IMR-90 (cell line): ENCODE data around the gene RTN4RL2. TPM values are rescaled to one million over a fixed set of nuclear protein-coding genes. Genes with fewer than 3 reads are reported as not detected.
A peak's percentile ranks its signal among the peaks of the same experiment; 100 is the strongest.

Experiments
- ATAC-seq: fragments of 200-7000 bp; cut with Tn5 transposase; 2 replicates; pipeline ENCODE4 v1.9.1; 2020; ENCODE audit warnings: low read depth, mild to moderate bottlenecking, moderate library complexity
- BruUV-seq: library from RNA; stranded (reverse); fragments of 400-500 nt; replicated peaks from 2 replicates; lab custom pipeline; 2021; lab: Mats Ljungman, UMichigan
- CTCF ChIA-PET: fragments of 300-600 bp; formaldehyde crosslinking; extraction: SDS; loops from one replicate; lab custom pipeline; 2021; ENCODE audit warnings: antibody characterized with exemption; lab: Yijun Ruan, JAX
- POLR2A ChIA-PET: fragments of 300-600 bp; sonication (Branson Sonifier 250); formaldehyde crosslinking; loops from one replicate; lab custom pipeline; 2022; ENCODE audit warnings: antibody characterized with exemption; ENCODE audit not compliant: unreplicated experiment; lab: Charles Lee
- DNase-seq: peaks from one replicate; pipeline ENCODE4 v3.0.0; 2013
- H2AFZ ChIP-seq: replicated peaks from 2 replicates; pipeline ENCODE3; 2013; ENCODE audit warnings: low read length, mild to moderate bottlenecking; ENCODE audit not compliant: poor library complexity
- H2AK5ac ChIP-seq: 2 replicates; pipeline ENCODE4 v1.6.1; 2013; ENCODE audit warnings: low read depth, low read length, inconsistent platforms
- H2AK9ac ChIP-seq: replicated peaks from 2 replicates; pipeline ENCODE3; 2013; ENCODE audit warnings: mild to moderate bottlenecking, low read depth, low read length, moderate library complexity; ENCODE audit not compliant: poor library complexity
- H2BK120ac ChIP-seq: 2 replicates; pipeline ENCODE4 v1.6.1; 2013; ENCODE audit warnings: low read depth, low read length, inconsistent platforms
- H2BK15ac ChIP-seq: 3 replicates; pipeline ENCODE4 v1.6.1; 2013; ENCODE audit warnings: low read depth, low read length, inconsistent platforms
- H2BK20ac ChIP-seq: 2 replicates; pipeline ENCODE4 v1.6.1; 2013; ENCODE audit warnings: low read depth, mild to moderate bottlenecking, inconsistent platforms, low read length, moderate library complexity
- H2BK5ac ChIP-seq: 2 replicates; pipeline ENCODE4 v1.6.1; 2013; ENCODE audit warnings: mild to moderate bottlenecking, low read depth, low read length, inconsistent platforms; ENCODE audit not compliant: poor library complexity, severe bottlenecking
- H3K14ac ChIP-seq: replicated peaks from 2 replicates; pipeline ENCODE4 v1.6.1; 2013; ENCODE audit warnings: low read depth, low read length, inconsistent platforms
- H3K18ac ChIP-seq: 2 replicates; pipeline ENCODE4 v1.6.1; 2013; ENCODE audit warnings: low read depth, low read length, control low read depth
- H3K23ac ChIP-seq: 2 replicates; pipeline ENCODE4 v1.6.1; 2013; ENCODE audit warnings: low read depth, low read length, inconsistent platforms
- H3K27ac ChIP-seq: 2 replicates; pipeline ENCODE4 v1.5.1; 2013; ENCODE audit warnings: mild to moderate bottlenecking, control low read depth, low read length; ENCODE audit not compliant: insufficient read depth
- H3K27me3 ChIP-seq: 2 replicates; pipeline ENCODE4 v1.6.1; 2013; ENCODE audit warnings: low read length; ENCODE audit not compliant: control insufficient read depth, insufficient read depth
- H3K36me3 ChIP-seq: 2 replicates; pipeline ENCODE4 v1.6.1; 2013; ENCODE audit warnings: low read length, mixed read lengths; ENCODE audit not compliant: control insufficient read depth, insufficient read depth
- H3K4ac ChIP-seq: 2 replicates; pipeline ENCODE4 v1.6.1; 2013; ENCODE audit warnings: low read depth, low read length, inconsistent platforms
- H3K4me1 ChIP-seq: 2 replicates; pipeline ENCODE4 v1.6.1; 2013; ENCODE audit warnings: low read length, mixed read lengths; ENCODE audit not compliant: control insufficient read depth, insufficient read depth
- H3K4me2 ChIP-seq: 2 replicates; pipeline ENCODE4 v1.6.1; 2013; ENCODE audit warnings: low read depth, mild to moderate bottlenecking, control low read depth, low read length, moderate library complexity
- H3K4me3 ChIP-seq: 2 replicates; pipeline ENCODE4 v1.5.1; 2013; ENCODE audit warnings: low read depth, mild to moderate bottlenecking, control low read depth, low read length, moderate library complexity; ENCODE audit not compliant: insufficient read depth
- H3K56ac ChIP-seq: 2 replicates; pipeline ENCODE4 v1.6.1; 2013; ENCODE audit warnings: low read length, inconsistent platforms; ENCODE audit not compliant: insufficient read depth; ENCODE audit errors: extremely low read depth
- H3K79me1 ChIP-seq, 2 experiments: 2 replicates each; pipeline ENCODE4 v1.6.1; 2013; ENCODE audit warnings: low read length in 2 of 2, inconsistent platforms in 1 of 2, low read depth in 1 of 2
- H3K9ac ChIP-seq: 2 replicates; pipeline ENCODE4 v1.6.1; 2013; ENCODE audit warnings: low read depth, low read length, control low read depth
- H3K9me1 ChIP-seq: 2 replicates; pipeline ENCODE4 v1.6.1; 2013; ENCODE audit warnings: low read length, inconsistent platforms; ENCODE audit not compliant: insufficient read depth
- H3K9me3 ChIP-seq: 2 replicates; pipeline ENCODE4 v1.6.1; 2013; ENCODE audit warnings: low read length; ENCODE audit not compliant: control insufficient read depth, insufficient read depth
- H4K20me1 ChIP-seq: 2 replicates; pipeline ENCODE4 v1.6.1; 2013; ENCODE audit warnings: low read length, inconsistent platforms; ENCODE audit not compliant: insufficient read depth
- H4K5ac ChIP-seq: 2 replicates; pipeline ENCODE4 v1.6.1; 2013; ENCODE audit warnings: mild to moderate bottlenecking, low read depth, low read length, control low read depth
- H4K8ac ChIP-seq, 2 experiments: 2 replicates each; pipeline ENCODE4 v1.6.1; 2013; ENCODE audit warnings: low read depth in 2 of 2, low read length in 2 of 2, control low read depth in 1 of 2, inconsistent platforms in 1 of 2
- H4K91ac ChIP-seq: 2 replicates; pipeline ENCODE4 v1.6.1; 2013; ENCODE audit warnings: low read depth, low read length, inconsistent platforms; ENCODE audit not compliant: insufficient read depth
- BHLHE40 ChIP-seq: fragments of 150-350 bp; IDR thresholded peaks from 2 replicates; pipeline ENCODE4 v1.6.1; 2016; ENCODE audit warnings: mild to moderate bottlenecking, low read depth, low read length
- CEBPB ChIP-seq: IDR thresholded peaks from 2 replicates; pipeline ENCODE4 v1.6.1; 2012; ENCODE audit warnings: low read depth, low read length, improper control_type of control experiment
- CHD1 ChIP-seq: IDR thresholded peaks from 2 replicates; pipeline ENCODE4 v1.6.1; 2012; ENCODE audit warnings: low read depth, low read length, improper control_type of control experiment
- CTCF ChIP-seq: conservative IDR thresholded peaks from 2 replicates; pipeline ENCODE4 v1.5.1; 2012; ENCODE audit warnings: mild to moderate bottlenecking, low read depth, low read length, improper control_type of control experiment
- FOS ChIP-seq: fragments of 150-350 bp; IDR thresholded peaks from 2 replicates; pipeline ENCODE4 v1.6.1; 2016; ENCODE audit warnings: low read depth, low read length
- MAFK ChIP-seq: IDR thresholded peaks from 2 replicates; pipeline ENCODE4 v1.6.1; 2012; ENCODE audit warnings: low read depth, low read length, improper control_type of control experiment
- MAZ ChIP-seq: IDR thresholded peaks from 2 replicates; pipeline ENCODE4 v1.6.1; 2012; ENCODE audit warnings: low read depth, mild to moderate bottlenecking, low read length, improper control_type of control experiment, moderate library complexity, borderline replicate concordance
- MXI1 ChIP-seq: IDR thresholded peaks from 2 replicates; pipeline ENCODE4 v1.6.1; 2012; ENCODE audit warnings: low read depth, mild to moderate bottlenecking, low read length, moderate library complexity, borderline replicate concordance
- NFE2L2 ChIP-seq: fragments of 150-350 bp; IDR thresholded peaks from 2 replicates; pipeline ENCODE4 v1.6.1; 2016; ENCODE audit warnings: low read depth, mild to moderate bottlenecking, low read length
- POLR2A ChIP-seq: IDR thresholded peaks from 2 replicates; pipeline ENCODE4 v1.6.1; 2012; ENCODE audit warnings: mild to moderate bottlenecking, low read depth, low read length
- RAD21 ChIP-seq: IDR thresholded peaks from 2 replicates; pipeline ENCODE4 v1.6.1; 2012; ENCODE audit warnings: low read length, improper control_type of control experiment
- RCOR1 ChIP-seq: IDR thresholded peaks from 2 replicates; pipeline ENCODE4 v1.6.1; 2012; ENCODE audit warnings: mild to moderate bottlenecking, low read length, improper control_type of control experiment; ENCODE audit not compliant: insufficient replicate concordance
- RFX5 ChIP-seq: IDR thresholded peaks from 2 replicates; pipeline ENCODE4 v1.8.0; 2012; ENCODE audit warnings: low read depth, mild to moderate bottlenecking, low read length, moderate library complexity
- SMC3 ChIP-seq: fragments of 150-350 bp; IDR thresholded peaks from 2 replicates; pipeline ENCODE4 v1.6.1; 2016; ENCODE audit warnings: low read depth, mild to moderate bottlenecking, antibody characterized with exemption, low read length, moderate library complexity
- USF2 ChIP-seq: fragments of 150-350 bp; IDR thresholded peaks from 2 replicates; pipeline ENCODE4 v1.6.1; 2017; ENCODE audit warnings: mild to moderate bottlenecking, antibody characterized with exemption, low read length, low read depth
- WGBS, 2 experiments: methylation state at CpG; one replicate each; pipeline versions ENCODE4 v1.1.5 to v1.1.7; 2013; ENCODE audit warnings: missing lambda C conversion rate in 2 of 2; ENCODE audit not compliant: insufficient read length in 1 of 2; ENCODE audit errors: extremely low coverage in 2 of 2; 5-methylcytosine and 5-hydroxymethylcytosine counted together
- dilution Hi-C: fragments of 300-500 bp; cut with HindIII; formaldehyde crosslinking; loops from one replicate; pipeline ENCODE4 v1.14.3; 2018; ENCODE audit warnings: low sequenced_read_pairs; ENCODE audit not compliant: unreplicated experiment
- in situ Hi-C: fragments of 300-500 bp; cut with MboI; formaldehyde crosslinking; loops from 3 replicates; pipeline ENCODE4 v1.14.3; 2019; ENCODE audit warnings: low sequenced_read_pairs, inconsistent platforms, mixed read lengths
- intact Hi-C: fragments of 100-400 bp; cut with micrococcal nuclease; formaldehyde crosslinking; loops from 2 replicates; pipeline ENCODE4 v1.10.0; 2022
- polyA plus RNA-seq, 3 experiments: library from polyadenylated mRNA; depleted of rRNA; stranded (reverse); fragments of >200 nt; gene quantifications; 2 replicates each; pipeline ENCODE4 v1.2.3, GENCODE V29; 2012; ENCODE audit warnings: low replicate concordance in 1 of 3
- total RNA-seq: library from RNA; depleted of rRNA; stranded (reverse); fragments of >200 nt; gene quantifications from 2 replicates; pipeline ENCODE4 v1.2.3, GENCODE V29; 2012
- TF ChIP-seq, protein P1 (sequence below): fragments of 150-350 bp; IDR thresholded peaks from 2 replicates; pipeline ENCODE4 v1.6.1; 2016; ENCODE audit warnings: low read depth, mild to moderate bottlenecking, low read length, moderate library complexity, borderline replicate concordance

Gene RTN4RL2
- total and polyA plus RNA-seq, 2 of the 4 experiments (the other 2 are of a cell fraction): 1.5 TPM; not detected in 1

- Histone ChIP-seq H3K27ac (no peak overlapping the region), H3K4me2 (no peak overlapping the region), H3K36me3 (peaks cover 25% of the 10 kb centered on the region), H3K4ac (no peak overlapping the region), H2AK9ac (no peak overlapping the region), H3K56ac (no peak overlapping the region), H3K14ac (no peak overlapping the region), H3K79me1 (peaks cover 3 to 31% of the 10 kb centered on the region in 2 experiments; a peak in 3 of 4 replicates), H3K27me3 (no peaks in the 10 kb centered on the region), H4K5ac (no peak overlapping the region), H3K9ac (no peak overlapping the region), H2BK5ac (no peak overlapping the region), H4K91ac (no peak overlapping the region), H3K4me1 (peaks cover 15% of the 10 kb centered on the region), H3K9me3 (no peaks in the 10 kb centered on the region), H2BK20ac (no peak overlapping the region), H3K23ac (no peak overlapping the region), H2BK120ac (no peak overlapping the region), H2BK15ac (no peak overlapping the region), H2AFZ (no peak overlapping the region), H2AK5ac (no peak overlapping the region), H3K18ac (no peak overlapping the region), H3K4me3 (no peak overlapping the region), H4K20me1 (no peaks in the 10 kb centered on the region; the same call in 1 of the 2 replicates), H3K9me1 (peaks cover 13% of the 10 kb centered on the region; the same call in 1 of the 2 replicates), H4K8ac (no peak overlapping the region)
- TF ChIP-seq RAD21 (no peak), CTCF (no peak), RFX5 (no peak), CHD1 (no peak), NFE2L2 (no peak), FOS (no peak), SMC3 (no peak), MAFK (no peak), CEBPB (no peak), BHLHE40 (no peak), USF2 (no peak), POLR2A (no peak), MXI1 (no peak), MAZ (no peak), RCOR1 (no peak)
- TF ChIP-seq, protein P1, sequence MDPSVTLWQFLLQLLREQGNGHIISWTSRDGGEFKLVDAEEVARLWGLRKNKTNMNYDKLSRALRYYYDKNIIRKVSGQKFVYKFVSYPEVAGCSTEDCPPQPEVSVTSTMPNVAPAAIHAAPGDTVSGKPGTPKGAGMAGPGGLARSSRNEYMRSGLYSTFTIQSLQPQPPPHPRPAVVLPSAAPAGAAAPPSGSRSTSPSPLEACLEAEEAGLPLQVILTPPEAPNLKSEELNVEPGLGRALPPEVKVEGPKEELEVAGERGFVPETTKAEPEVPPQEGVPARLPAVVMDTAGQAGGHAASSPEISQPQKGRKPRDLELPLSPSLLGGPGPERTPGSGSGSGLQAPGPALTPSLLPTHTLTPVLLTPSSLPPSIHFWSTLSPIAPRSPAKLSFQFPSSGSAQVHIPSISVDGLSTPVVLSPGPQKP: no peak
- intact Hi-C loops: no loop called here
- no peak for ATAC-seq
- whole genome bisulfite sequencing, 2 experiments: no CpG with 5 or more reads among the region's 4 CpGs
- dilution Hi-C loops: no loop called here
- BruUV-seq: no TSS peak
- DNase-seq: peak; percentile 22
- in situ Hi-C loops: loop anchor here (25.0 kb wide), 1 partner anchor 665 kb away; no protein-coding TSS in a partner anchor
- ChIA-PET POLR2A (no interaction called here), CTCF (interaction anchor here (1.0 to 1.9 kb wide), 2 partner anchors 9 to 25 kb away, joined by 5 to 12 read pairs; no protein-coding TSS in a partner anchor)
These were observed 41.6 kb downstream of the RTN4RL2 start for GRCh38 chr11:57501953-57502352.
